ENCODE measurements around the gene HDGF.
"Not testable (repeated sequence)": the region's sequence is repeated elsewhere in the genome, so short reads cannot be mapped to it uniquely, and the experiment has no call there.

Gene HDGF

DNA sequence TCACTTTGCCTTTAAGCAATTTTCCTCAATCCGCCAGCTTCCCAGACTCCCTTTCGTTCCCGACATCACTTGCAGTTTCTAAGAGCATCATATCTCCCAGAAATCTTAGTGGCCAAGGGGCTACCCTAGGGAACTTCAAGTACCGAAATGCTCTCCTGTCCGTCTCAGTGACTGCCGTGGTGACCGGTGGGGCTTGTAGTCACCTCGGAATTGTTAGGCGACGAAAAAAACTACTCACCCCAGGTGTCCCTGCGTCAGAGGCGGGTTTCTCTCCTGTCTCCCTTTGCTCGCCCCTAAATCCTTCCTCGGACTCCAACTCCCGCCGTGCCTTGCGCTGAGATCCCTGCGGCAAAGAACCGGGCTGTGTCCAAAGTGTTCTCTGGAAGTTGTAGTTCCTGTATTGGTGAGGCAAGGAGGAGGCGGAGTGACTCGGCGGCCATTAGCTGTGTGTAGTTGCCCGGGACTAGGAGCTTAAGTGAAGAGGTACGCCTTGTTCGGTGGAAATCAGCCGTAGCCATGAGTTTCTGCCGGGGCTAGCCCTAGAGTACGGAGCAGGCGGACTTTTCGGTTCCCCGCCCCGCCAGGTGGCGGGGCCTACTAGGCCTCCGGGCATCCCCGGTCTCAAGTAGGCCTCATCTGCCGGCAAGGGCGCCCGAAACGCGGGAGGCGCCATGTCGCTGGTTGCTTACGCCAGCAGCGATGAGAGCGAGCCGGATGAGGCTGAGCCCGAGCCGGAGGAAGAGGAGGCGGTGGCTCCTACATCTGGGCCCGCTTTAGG, 15.8 kb upstream of the HDGF start, which contains the start of gene PRCC:
TSS of gene PRCC (plus strand) at position 435 of the 778 bp plus-strand sequence. CDS start at position 672, 237 bp downstream.
- TF ChIP-seq, protein P1, sequence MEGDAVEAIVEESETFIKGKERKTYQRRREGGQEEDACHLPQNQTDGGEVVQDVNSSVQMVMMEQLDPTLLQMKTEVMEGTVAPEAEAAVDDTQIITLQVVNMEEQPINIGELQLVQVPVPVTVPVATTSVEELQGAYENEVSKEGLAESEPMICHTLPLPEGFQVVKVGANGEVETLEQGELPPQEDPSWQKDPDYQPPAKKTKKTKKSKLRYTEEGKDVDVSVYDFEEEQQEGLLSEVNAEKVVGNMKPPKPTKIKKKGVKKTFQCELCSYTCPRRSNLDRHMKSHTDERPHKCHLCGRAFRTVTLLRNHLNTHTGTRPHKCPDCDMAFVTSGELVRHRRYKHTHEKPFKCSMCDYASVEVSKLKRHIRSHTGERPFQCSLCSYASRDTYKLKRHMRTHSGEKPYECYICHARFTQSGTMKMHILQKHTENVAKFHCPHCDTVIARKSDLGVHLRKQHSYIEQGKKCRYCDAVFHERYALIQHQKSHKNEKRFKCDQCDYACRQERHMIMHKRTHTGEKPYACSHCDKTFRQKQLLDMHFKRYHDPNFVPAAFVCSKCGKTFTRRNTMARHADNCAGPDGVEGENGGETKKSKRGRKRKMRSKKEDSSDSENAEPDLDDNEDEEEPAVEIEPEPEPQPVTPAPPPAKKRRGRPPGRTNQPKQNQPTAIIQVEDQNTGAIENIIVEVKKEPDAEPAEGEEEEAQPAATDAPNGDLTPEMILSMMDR (conservative IDR thresholded peaks at IDR 0.05) = no peak
- TF ChIP-seq ZFX (IDR thresholded peaks at IDR 0.05) = peak; percentile 100
- H3K27ac ChIP-seq = peak within 1 kb of the TSS; percentile 89

DNA sequence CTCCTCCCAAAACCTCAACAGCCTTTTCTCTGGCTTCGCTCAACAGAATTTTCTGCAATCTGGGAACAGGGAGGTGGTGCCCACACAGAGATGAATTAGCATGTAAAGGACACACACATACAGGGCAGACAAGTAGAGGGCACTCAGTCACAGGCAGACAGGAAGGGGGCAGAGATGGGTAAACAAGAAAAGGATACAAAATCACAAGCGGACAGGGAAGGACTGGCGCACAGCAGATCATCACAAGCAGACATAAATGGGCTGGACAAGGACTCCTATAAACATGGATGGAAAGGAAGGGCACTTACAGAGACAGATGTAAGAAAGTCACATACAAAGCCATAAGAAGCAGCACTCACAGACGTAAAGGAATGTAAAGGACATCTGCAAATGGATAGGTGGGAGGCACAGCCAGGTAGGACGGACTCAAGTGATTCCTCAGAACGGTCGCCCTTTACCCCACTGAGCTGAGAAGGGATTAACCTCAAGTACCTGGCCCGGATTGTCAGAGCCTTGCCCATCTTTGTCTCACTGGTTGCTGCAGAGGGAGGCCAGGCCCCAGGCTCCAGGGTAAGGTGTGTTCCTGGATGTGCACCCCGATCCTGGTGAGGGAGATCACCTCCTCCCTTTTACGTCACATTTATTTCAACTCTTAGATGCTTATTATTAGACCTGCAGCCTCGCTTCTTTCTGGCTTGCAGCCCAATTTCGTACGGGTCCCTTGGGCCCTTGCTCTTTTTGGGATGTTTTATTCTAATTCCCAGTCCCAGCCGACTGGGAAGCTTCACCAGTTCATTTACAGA, 15.0 kb upstream of the HDGF start:
- TF ChIP-seq, protein P1 (conservative IDR thresholded peaks at IDR 0.05) = no peak
- TF ChIP-seq ZFX (IDR thresholded peaks at IDR 0.05) = no peak
- peak overlapping the region; percentile 89 for H3K27ac ChIP-seq

DNA sequence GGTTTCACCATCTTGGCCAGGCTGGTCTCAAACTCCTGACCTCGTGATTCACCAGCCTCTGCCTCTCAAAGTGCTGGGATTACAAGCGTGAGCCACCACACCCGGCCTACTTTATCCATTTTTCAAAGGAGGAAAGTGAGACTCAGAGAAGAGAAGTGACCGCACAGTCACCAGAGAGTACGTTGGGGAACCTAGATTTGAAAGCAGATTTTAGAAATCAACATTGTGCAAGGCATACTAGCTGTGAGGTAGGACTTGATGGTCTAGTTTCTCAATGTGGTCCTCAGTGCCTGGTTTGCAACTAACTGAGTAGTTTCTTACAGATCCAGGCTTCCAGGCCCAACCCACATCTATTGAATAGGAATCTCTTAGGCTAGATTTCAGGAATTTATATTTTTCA, 14.2 kb upstream of the HDGF start:
- H3K27ac ChIP-seq = no peak overlapping the region

DNA sequence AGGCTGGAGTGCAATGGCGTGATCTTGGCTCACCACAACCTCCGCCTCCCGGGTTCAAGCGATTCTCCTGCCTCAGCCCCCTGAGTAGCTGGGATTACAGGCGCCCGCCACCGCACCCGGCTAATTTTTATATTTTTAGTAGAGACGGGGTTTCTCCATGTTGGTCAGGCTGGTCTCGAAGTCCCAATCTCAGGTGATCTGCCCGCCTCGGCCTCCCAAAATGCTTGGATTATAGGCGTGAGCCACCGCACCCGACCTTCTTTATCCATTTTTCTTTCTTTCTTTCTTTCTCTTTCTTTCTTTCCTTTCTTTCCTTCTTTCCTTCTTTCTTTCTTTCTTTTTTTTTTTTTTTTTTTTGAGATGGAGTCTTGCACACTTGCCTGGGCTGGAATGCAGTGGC, 13.7 kb upstream of the HDGF start:
- not testable (repeated sequence) for H3K27ac ChIP-seq

More for the DNA sequence above, 14.2 kb upstream of the HDGF start:
- TF ChIP-seq, protein P1 (conservative IDR thresholded peaks at IDR 0.05) = no peak
- TF ChIP-seq ZFX (IDR thresholded peaks at IDR 0.05) = no peak

DNA sequence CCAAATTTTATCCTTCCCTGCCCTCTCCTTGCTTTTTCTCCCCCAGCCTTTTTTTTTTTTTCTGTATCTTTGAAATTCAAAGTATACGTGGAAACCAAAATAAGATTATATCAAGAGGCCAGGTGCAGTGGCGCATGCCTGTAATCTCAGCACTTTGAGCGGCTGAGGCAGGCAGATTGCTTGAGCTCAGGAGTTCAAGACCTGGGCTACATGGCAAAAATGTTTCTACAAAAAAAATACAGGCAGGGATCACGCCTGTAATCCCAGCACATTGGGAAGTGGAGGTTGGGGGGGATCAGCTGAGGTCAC, 9.3 kb upstream of the HDGF start:
- no peak overlapping the region for H3K27ac ChIP-seq
- TF ChIP-seq, protein P1 (conservative IDR thresholded peaks at IDR 0.05) = no peak
- TF ChIP-seq ZFX (IDR thresholded peaks at IDR 0.05) = no peak

DNA sequence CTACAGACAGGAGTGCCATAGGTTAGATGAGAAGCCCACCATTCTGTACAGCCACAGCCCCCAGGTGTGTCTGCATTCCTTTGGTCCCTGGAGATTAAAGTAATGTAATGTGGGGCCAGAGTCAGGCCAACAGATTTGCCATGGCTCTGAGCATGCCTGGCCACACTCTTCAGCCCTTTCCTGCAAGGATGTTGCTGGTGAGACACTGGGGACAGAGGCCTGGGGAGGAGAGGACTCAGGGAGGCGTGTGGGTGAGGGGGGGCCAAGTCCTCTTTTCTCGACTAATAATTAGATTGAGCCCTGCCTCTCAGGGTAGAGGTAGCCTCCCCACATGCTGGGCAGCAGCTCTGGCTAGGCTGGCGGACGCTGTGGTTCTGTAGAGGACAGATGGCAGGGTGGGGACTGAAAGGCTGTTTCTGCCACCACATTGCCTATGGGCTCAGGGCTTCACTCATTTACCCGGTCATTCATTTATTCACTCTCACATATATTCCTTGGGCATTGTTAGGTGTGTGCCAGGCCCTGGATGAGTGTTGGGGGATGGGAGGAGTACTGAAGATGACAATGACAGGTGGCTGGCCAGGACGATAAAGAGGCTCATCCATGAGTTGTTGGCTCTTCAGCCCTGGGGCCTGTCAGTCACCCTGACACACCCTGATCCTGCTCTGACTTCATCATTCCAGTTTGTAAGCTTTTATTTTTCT, 8.8 kb upstream of the HDGF start:
- TF ChIP-seq, protein P1 (conservative IDR thresholded peaks at IDR 0.05) = no peak
- no peak for TF ChIP-seq ZFX (IDR thresholded peaks at IDR 0.05)
- no peak overlapping the region for H3K27ac ChIP-seq

DNA sequence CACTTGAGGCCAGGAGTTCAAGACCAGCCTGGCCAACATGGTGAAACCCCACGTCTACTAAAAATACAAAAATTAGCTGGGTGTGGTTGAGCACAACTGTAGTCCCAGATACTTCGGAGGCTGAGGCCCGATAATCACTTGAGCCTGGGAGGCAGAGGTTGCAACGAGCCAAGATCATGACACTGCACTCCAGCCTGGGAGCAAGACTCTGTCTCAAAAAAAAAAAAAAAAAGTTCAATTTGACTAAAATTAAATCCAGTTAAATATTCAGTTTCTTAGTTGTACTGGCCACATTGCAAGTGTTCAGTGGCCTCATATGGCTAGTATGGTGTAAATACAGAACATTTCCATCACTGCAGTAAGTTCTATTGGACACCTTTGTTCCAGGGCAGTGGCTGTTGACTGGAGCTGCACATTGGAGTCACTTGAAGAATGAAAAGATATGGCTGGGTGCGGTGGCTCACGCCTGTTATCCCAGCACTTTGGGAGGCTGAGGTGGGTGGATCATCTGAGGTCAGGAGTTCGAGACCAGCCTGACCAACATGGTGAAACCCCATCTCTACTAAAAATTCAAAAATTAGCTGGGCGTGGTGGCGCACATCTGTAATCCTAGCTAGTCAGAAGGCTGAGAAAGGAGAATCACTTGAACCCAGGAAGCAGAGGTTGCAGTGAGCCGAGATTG, 6.2 kb upstream of the HDGF start:
- not testable (repeated sequence) for H3K27ac ChIP-seq

DNA sequence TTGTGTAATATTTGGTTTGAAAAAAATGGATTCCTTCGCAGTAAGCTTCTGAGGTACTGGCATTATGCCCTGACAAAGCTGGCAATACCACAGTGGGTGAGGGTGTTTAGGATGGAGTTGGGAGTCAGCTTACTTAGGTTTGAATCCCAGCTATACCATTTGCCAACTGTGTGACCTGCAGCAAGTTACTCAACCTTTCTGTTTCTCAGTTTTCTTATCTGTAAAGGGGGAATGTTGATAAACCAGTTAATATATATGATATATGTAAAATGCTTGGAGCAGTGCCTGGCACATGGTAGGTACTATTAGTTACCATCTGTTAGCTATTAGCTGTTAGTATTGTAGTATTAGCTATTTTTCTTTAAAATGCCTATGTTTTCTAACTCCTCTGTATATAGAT, 4.9 kb upstream of the HDGF start:
- TF ChIP-seq, protein P1 (conservative IDR thresholded peaks at IDR 0.05) = no peak
- TF ChIP-seq ZFX (IDR thresholded peaks at IDR 0.05) = no peak
- no peak overlapping the region for H3K27ac ChIP-seq
